Measurements from ENCODE around the gene XPA.

The XPA gene

DNA sequence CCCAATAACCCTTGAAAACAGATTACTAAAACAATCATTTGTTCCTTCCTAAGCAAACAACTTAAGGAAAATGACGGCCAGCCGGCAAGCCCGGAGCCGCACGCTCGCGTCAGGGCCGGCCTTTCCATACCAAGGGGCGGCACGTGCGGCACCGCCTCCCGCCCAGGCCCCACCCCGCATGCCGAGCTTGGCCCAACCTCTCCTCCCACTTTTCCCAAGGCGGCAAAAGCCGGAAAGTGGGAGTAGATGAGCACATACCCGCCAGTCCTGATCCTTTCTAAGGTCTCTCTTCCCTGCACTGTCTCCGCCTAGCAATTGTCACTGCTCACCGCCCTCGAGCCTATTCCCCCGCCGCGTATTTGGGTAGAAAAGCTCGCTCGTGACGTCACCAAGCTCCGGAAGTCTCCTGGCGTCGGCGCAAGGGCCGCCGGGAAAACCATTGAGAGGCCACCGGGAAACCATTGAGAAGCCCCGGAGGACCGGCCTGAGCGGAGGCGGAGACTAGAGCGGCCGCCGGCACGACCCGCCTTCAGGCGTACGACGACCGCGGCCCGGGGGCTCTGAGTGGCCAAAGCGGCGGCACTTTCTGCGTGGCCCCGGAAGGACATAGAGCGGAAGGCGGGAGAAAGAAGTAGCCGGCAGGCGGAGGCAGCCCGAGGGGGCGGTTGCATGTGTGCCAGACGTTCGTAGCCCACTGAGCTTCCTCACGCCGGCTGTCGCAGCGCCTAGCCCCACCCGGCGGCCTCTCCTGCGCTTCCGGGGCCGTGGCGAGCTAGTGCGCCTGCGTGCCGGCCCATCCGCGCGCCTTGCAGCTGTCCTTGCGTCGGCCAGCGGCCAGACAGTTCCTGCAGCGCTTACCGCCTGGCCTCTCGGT is 63.9 kb downstream of the XPA start, which contains the start of the genes NCBP1 and TSTD2:
NCBP1 (plus strand) TSS at position 837 of the 874 bp plus-strand sequence. CDS start 61 bp downstream, outside the sequence.
TSTD2 (minus strand) TSS at position 384 of the 874 bp plus-strand sequence. CDS start 5,806 bp downstream, outside the sequence.
- TF ChIP-seq, protein P1, sequence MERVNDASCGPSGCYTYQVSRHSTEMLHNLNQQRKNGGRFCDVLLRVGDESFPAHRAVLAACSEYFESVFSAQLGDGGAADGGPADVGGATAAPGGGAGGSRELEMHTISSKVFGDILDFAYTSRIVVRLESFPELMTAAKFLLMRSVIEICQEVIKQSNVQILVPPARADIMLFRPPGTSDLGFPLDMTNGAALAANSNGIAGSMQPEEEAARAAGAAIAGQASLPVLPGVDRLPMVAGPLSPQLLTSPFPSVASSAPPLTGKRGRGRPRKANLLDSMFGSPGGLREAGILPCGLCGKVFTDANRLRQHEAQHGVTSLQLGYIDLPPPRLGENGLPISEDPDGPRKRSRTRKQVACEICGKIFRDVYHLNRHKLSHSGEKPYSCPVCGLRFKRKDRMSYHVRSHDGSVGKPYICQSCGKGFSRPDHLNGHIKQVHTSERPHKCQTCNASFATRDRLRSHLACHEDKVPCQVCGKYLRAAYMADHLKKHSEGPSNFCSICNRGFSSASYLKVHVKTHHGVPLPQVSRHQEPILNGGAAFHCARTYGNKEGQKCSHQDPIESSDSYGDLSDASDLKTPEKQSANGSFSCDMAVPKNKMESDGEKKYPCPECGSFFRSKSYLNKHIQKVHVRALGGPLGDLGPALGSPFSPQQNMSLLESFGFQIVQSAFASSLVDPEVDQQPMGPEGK (CRISPR knock-in tag; IDR thresholded peaks at IDR 0.05; ENCODE audit: borderline replicate concordance): no peak
- TF ChIP-seq, protein P2, sequence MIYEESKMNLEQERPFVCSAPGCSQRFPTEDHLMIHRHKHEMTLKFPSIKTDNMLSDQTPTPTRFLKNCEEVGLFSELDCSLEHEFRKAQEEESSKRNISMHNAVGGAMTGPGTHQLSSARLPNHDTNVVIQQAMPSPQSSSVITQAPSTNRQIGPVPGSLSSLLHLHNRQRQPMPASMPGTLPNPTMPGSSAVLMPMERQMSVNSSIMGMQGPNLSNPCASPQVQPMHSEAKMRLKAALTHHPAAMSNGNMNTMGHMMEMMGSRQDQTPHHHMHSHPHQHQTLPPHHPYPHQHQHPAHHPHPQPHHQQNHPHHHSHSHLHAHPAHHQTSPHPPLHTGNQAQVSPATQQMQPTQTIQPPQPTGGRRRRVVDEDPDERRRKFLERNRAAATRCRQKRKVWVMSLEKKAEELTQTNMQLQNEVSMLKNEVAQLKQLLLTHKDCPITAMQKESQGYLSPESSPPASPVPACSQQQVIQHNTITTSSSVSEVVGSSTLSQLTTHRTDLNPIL (CRISPR knock-in tag; IDR thresholded peaks at IDR 0.05; ENCODE audit: low read depth): no peak
- TF ChIP-seq OSR1 (CRISPR knock-in tag; IDR thresholded peaks at IDR 0.05): no peak
- TF ChIP-seq ZFP30 (CRISPR knock-in tag; IDR thresholded peaks at IDR 0.05): no peak
- no peak for TF ChIP-seq PPARA (CRISPR knock-in tag; IDR thresholded peaks at IDR 0.05; ENCODE audit: borderline replicate concordance)
- no peak for TF ChIP-seq RARB (CRISPR knock-in tag; IDR thresholded peaks at IDR 0.05)
- 0 out of 2 replicates have a peak, but pooled peaks have one; percentile 5 for TF ChIP-seq TOX (CRISPR knock-in tag; IDR thresholded peaks at IDR 0.05; ENCODE audit: borderline replicate concordance)
- TF ChIP-seq, protein P3, sequence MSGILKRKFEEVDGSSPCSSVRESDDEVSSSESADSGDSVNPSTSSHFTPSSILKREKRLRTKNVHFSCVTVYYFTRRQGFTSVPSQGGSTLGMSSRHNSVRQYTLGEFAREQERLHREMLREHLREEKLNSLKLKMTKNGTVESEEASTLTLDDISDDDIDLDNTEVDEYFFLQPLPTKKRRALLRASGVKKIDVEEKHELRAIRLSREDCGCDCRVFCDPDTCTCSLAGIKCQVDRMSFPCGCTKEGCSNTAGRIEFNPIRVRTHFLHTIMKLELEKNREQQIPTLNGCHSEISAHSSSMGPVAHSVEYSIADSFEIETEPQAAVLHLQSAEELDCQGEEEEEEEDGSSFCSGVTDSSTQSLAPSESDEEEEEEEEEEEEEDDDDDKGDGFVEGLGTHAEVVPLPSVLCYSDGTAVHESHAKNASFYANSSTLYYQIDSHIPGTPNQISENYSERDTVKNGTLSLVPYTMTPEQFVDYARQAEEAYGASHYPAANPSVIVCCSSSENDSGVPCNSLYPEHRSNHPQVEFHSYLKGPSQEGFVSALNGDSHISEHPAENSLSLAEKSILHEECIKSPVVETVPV (CRISPR knock-in tag; IDR thresholded peaks at IDR 0.05): peak; percentile 5; the same call in 1 of the 2 replicates
- TF ChIP-seq BACH2 (CRISPR knock-in tag; IDR thresholded peaks at IDR 0.05; ENCODE audit: borderline replicate concordance): no peak
- TF ChIP-seq ESRRG (CRISPR knock-in tag; IDR thresholded peaks at IDR 0.05): no peak
- TF ChIP-seq ZNF70 (CRISPR knock-in tag; IDR thresholded peaks at IDR 0.05): no peak
- no peak for TF ChIP-seq CSDC2 (CRISPR knock-in tag; IDR thresholded peaks at IDR 0.05)
- TF ChIP-seq GLIS3 (CRISPR knock-in tag; IDR thresholded peaks at IDR 0.05): no peak
- TF ChIP-seq, protein P4, sequence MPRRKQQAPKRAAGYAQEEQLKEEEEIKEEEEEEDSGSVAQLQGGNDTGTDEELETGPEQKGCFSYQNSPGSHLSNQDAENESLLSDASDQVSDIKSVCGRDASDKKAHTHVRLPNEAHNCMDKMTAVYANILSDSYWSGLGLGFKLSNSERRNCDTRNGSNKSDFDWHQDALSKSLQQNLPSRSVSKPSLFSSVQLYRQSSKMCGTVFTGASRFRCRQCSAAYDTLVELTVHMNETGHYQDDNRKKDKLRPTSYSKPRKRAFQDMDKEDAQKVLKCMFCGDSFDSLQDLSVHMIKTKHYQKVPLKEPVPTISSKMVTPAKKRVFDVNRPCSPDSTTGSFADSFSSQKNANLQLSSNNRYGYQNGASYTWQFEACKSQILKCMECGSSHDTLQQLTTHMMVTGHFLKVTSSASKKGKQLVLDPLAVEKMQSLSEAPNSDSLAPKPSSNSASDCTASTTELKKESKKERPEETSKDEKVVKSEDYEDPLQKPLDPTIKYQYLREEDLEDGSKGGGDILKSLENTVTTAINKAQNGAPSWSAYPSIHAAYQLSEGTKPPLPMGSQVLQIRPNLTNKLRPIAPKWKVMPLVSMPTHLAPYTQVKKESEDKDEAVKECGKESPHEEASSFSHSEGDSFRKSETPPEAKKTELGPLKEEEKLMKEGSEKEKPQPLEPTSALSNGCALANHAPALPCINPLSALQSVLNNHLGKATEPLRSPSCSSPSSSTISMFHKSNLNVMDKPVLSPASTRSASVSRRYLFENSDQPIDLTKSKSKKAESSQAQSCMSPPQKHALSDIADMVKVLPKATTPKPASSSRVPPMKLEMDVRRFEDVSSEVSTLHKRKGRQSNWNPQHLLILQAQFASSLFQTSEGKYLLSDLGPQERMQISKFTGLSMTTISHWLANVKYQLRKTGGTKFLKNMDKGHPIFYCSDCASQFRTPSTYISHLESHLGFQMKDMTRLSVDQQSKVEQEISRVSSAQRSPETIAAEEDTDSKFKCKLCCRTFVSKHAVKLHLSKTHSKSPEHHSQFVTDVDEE (CRISPR knock-in tag; IDR thresholded peaks at IDR 0.05): no peak
- no peak for TF ChIP-seq ARNTL (CRISPR knock-in tag; IDR thresholded peaks at IDR 0.05; ENCODE audit: borderline replicate concordance, low read depth)
- ATAC-seq: peak; percentile 97

DNA sequence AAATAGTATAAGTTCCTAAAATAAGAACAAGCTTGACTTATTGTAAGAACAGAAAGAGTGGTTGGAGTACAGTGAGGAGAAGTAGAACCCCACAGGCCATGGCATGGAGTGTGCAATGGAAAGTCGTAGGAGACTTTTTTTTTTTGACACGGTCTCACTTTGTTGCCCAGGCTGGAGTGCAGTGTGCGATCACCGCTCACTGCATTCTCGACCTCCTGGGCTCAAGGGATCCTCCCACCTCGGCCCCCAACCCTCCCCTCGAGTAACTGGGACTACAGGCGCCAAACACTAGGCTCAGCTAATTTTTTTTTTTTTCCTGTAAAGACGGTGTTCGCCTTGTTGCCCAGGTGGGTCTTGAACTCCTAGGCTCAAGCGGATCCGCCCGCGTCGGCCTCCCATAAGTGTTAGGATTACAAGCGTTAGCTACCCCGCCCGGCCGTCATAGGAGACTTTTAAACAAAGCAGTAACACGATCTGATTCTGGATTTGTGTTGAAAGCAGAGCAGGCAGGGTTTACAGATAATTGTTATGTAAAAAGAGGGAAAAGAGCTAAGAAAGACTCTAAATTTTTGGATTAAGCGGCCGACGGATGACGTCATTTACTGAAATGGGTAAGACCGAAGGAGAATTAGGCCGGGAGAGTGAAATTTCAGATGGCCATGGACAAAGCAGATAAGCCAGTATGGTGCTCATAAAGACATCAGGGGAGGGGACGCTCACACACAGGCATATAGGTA is 64.7 kb downstream of the XPA start:
- peak; percentile 13 for ATAC-seq
- TF ChIP-seq, protein P3 (CRISPR knock-in tag; IDR thresholded peaks at IDR 0.05): 0 out of 2 replicates have a peak, but pooled peaks have one; percentile 45
- TF ChIP-seq PPARA (CRISPR knock-in tag; IDR thresholded peaks at IDR 0.05; ENCODE audit: borderline replicate concordance) (peak; percentile 94), ZNF565 (CRISPR knock-in tag; conservative IDR thresholded peaks at IDR 0.05; ENCODE audit: low read depth) (peak; percentile 87), ARNTL (CRISPR knock-in tag; IDR thresholded peaks at IDR 0.05; ENCODE audit: borderline replicate concordance, low read depth) (peak; percentile 85; the same call in 1 of the 2 replicates), ZFP3 (CRISPR knock-in tag; IDR thresholded peaks at IDR 0.05) (peak; percentile 44; the same call in 1 of the 2 replicates), TOX (CRISPR knock-in tag; IDR thresholded peaks at IDR 0.05; ENCODE audit: borderline replicate concordance) (no peak), RARB (CRISPR knock-in tag; IDR thresholded peaks at IDR 0.05) (no peak), ESRRG (CRISPR knock-in tag; IDR thresholded peaks at IDR 0.05) (no peak; the same call in 1 of the 2 replicates), GLIS3 (CRISPR knock-in tag; IDR thresholded peaks at IDR 0.05) (0 out of 2 replicates have a peak, but pooled peaks have one; percentile 18), CSDC2 (CRISPR knock-in tag; IDR thresholded peaks at IDR 0.05) (peak; percentile 97), BACH2 (CRISPR knock-in tag; IDR thresholded peaks at IDR 0.05; ENCODE audit: borderline replicate concordance) (peak; percentile 84), ZFP30 (CRISPR knock-in tag; IDR thresholded peaks at IDR 0.05) (peak; percentile 53; the same call in 1 of the 2 replicates), ZNF70 (CRISPR knock-in tag; IDR thresholded peaks at IDR 0.05) (0 out of 2 replicates have a peak, but pooled peaks have one; percentile 63), ZNF8 (CRISPR knock-in tag; IDR thresholded peaks at IDR 0.05) (peak; percentile 36), SNAI2 (CRISPR knock-in tag; IDR thresholded peaks at IDR 0.05) (peak; percentile 87; the same call in 1 of the 2 replicates)
- TF ChIP-seq, protein P4 (CRISPR knock-in tag; IDR thresholded peaks at IDR 0.05): peak; percentile 62; the same call in 1 of the 2 replicates
- TF ChIP-seq, protein P1 (CRISPR knock-in tag; IDR thresholded peaks at IDR 0.05; ENCODE audit: borderline replicate concordance): no peak

All from SK-N-SH treated with all-trans-retinoic acid at 6 μM for 48 hours (cell line).